Chondrocyte (in vitro differentiated cells): Measurements from ENCODE around the gene UBE3D. TPM values are rescaled to one million over a fixed set of nuclear protein-coding genes. Genes with fewer than 3 reads are reported as not detected.

Source experiments
- DNase-seq: peaks from one replicate; pipeline ENCODE4 v3.0.0; 2021; ENCODE audit warnings: mixed read lengths, low spot score
- H3K27ac Mint-ChIP-seq: one replicate; pipeline ENCODE4 v1.8.0; 2021; ENCODE audit warnings: mild to moderate bottlenecking, moderate library complexity, mixed read lengths; ENCODE audit not compliant: unreplicated experiment
- H3K27me3 Mint-ChIP-seq: 2 replicates; pipeline ENCODE4 v1.8.0; 2021; ENCODE audit warnings: low read depth, mixed read lengths
- H3K36me3 Mint-ChIP-seq: 2 replicates; pipeline ENCODE4 v1.8.0; 2021; ENCODE audit warnings: low read depth, mixed read lengths
- H3K4me1 Mint-ChIP-seq: 2 replicates; pipeline ENCODE4 v1.8.0; 2021; ENCODE audit warnings: low read depth, mild to moderate bottlenecking, mixed read lengths
- H3K4me3 Mint-ChIP-seq: one replicate; pipeline ENCODE4 v1.8.0; 2021; ENCODE audit warnings: mild to moderate bottlenecking, moderate library complexity, mixed read lengths; ENCODE audit not compliant: unreplicated experiment
- H3K9me3 Mint-ChIP-seq: 2 replicates; pipeline ENCODE4 v1.8.0; 2021; ENCODE audit warnings: low read depth, mixed read lengths
- total RNA-seq: library from RNA; stranded (reverse); gene quantifications from 3 replicates; pipeline ENCODE4 v1.2.1, GENCODE V29; 2021
- TF ChIP-seq, protein P1 (sequence below): fragments of 200-600 bp; sonication (generic); IDR thresholded peaks from 2 replicates; pipeline ENCODE4 v1.5.0; 2021; ENCODE audit warnings: antibody characterized with exemption, mild to moderate bottlenecking, moderate library complexity

The UBE3D gene
- total RNA-seq, 1 donor from 2014 or later = 3.0 TPM

GRCh38 chr6:82891076-82891475 is 174.6 kb downstream of the UBE3D start:
- Mint-ChIP-seq H3K27me3 (peaks cover 3% of the 10 kb centered on the region), H3K9me3 (no peaks in the 10 kb centered on the region), H3K4me1 (no peaks in the 10 kb centered on the region), H3K27ac (no peak overlapping the region), H3K36me3 (peaks cover 3% of the 10 kb centered on the region), H3K4me3 (no peak overlapping the region)
- TF ChIP-seq, protein P1, sequence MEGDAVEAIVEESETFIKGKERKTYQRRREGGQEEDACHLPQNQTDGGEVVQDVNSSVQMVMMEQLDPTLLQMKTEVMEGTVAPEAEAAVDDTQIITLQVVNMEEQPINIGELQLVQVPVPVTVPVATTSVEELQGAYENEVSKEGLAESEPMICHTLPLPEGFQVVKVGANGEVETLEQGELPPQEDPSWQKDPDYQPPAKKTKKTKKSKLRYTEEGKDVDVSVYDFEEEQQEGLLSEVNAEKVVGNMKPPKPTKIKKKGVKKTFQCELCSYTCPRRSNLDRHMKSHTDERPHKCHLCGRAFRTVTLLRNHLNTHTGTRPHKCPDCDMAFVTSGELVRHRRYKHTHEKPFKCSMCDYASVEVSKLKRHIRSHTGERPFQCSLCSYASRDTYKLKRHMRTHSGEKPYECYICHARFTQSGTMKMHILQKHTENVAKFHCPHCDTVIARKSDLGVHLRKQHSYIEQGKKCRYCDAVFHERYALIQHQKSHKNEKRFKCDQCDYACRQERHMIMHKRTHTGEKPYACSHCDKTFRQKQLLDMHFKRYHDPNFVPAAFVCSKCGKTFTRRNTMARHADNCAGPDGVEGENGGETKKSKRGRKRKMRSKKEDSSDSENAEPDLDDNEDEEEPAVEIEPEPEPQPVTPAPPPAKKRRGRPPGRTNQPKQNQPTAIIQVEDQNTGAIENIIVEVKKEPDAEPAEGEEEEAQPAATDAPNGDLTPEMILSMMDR = no peak
- no peak for DNase-seq

GRCh38 chr6:82890240-82890639 is 175.4 kb downstream of the UBE3D start:
- Mint-ChIP-seq H3K4me1 (no peaks in the 10 kb centered on the region), H3K4me3 (no peak overlapping the region), H3K27ac (no peak overlapping the region), H3K9me3 (no peaks in the 10 kb centered on the region), H3K27me3 (peaks cover 3% of the 10 kb centered on the region), H3K36me3 (peaks cover 3% of the 10 kb centered on the region)
- TF ChIP-seq, protein P1 = no peak
- DNase-seq = no peak

GRCh38 chr6:82889143-82889542 is 176.5 kb downstream of the UBE3D start:
- no peak for DNase-seq
- H3K4me3 Mint-ChIP-seq = no peak overlapping the region
- no peaks in the 10 kb centered on the region for H3K9me3 Mint-ChIP-seq
- peaks cover 1% of the 10 kb centered on the region for H3K36me3 Mint-ChIP-seq
- peaks cover 3% of the 10 kb centered on the region for H3K27me3 Mint-ChIP-seq
- TF ChIP-seq, protein P1 = no peak
- no peaks in the 10 kb centered on the region for H3K4me1 Mint-ChIP-seq
- H3K27ac Mint-ChIP-seq = no peak overlapping the region

GRCh38 chr6:82882363-82883023 is 183.1 kb downstream of the UBE3D start:
- H3K27ac Mint-ChIP-seq = no peak overlapping the region
- H3K9me3 Mint-ChIP-seq = no peaks in the 10 kb centered on the region
- peaks cover 11% of the 10 kb centered on the region for H3K4me1 Mint-ChIP-seq
- no peak for DNase-seq
- H3K4me3 Mint-ChIP-seq = no peak overlapping the region
- no peaks in the 10 kb centered on the region for H3K36me3 Mint-ChIP-seq
- peaks cover 20% of the 10 kb centered on the region for H3K27me3 Mint-ChIP-seq
- TF ChIP-seq, protein P1 = no peak

- no peak overlapping the region for H3K27ac Mint-ChIP-seq
- H3K36me3 Mint-ChIP-seq = no peaks in the 10 kb centered on the region
- DNase-seq = no peak
- no peaks in the 10 kb centered on the region for H3K9me3 Mint-ChIP-seq
- H3K27me3 Mint-ChIP-seq = peaks cover 20% of the 10 kb centered on the region
- TF ChIP-seq, protein P1 = no peak
- H3K4me1 Mint-ChIP-seq = peaks cover 18% of the 10 kb centered on the region
- no peak overlapping the region for H3K4me3 Mint-ChIP-seq
Measured at GRCh38 chr6:82881519-82881918, 184.1 kb downstream of the UBE3D start.
